Measurements from ENCODE around the gene MMRN2.
"Not testable (repeated sequence)": the region's sequence is repeated elsewhere in the genome, so short reads cannot be mapped to it uniquely, and the experiment has no call there.

The MMRN2 gene

GRCh38 chr10:86956195-86956847, 1.1 kb downstream of the MMRN2 start:
- DNase-seq (ENCODE audit: low spot score) = no peak

DNA sequence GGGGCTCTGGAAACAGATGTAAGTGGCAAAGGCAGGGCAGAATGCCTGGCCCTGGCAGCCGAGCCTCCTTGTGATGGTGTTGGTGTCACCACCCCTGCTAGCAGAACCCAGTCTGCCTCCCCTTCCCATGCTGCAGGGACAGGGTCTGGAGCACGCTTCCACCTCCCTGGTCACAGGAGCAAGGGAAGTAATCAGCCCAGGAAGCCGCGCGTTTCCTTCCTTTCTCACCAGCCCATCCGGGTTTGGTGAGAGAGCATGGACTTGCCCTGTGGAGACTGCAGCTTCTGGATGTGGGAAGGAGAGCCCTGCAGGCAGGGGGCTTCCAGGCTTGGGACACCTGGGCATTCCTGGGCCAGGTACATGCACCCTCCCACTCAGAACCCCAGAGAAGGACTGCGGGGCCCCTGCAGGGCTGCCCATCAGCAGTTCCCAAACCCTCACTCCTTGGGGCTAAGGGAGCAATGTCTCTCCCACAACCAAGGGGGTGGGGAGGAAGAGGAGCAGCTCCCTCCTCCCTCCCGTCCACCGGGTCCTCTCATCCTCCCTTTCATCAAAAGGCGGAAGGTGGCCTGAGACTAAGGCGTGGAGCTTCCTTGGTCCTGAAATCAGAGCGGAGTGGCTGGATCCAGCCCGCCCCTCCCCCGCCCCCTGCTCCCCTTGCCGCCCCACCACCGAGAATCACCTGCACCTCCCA, 1.8 kb downstream of the MMRN2 start:
- no peak for DNase-seq (ENCODE audit: low spot score)

DNA sequence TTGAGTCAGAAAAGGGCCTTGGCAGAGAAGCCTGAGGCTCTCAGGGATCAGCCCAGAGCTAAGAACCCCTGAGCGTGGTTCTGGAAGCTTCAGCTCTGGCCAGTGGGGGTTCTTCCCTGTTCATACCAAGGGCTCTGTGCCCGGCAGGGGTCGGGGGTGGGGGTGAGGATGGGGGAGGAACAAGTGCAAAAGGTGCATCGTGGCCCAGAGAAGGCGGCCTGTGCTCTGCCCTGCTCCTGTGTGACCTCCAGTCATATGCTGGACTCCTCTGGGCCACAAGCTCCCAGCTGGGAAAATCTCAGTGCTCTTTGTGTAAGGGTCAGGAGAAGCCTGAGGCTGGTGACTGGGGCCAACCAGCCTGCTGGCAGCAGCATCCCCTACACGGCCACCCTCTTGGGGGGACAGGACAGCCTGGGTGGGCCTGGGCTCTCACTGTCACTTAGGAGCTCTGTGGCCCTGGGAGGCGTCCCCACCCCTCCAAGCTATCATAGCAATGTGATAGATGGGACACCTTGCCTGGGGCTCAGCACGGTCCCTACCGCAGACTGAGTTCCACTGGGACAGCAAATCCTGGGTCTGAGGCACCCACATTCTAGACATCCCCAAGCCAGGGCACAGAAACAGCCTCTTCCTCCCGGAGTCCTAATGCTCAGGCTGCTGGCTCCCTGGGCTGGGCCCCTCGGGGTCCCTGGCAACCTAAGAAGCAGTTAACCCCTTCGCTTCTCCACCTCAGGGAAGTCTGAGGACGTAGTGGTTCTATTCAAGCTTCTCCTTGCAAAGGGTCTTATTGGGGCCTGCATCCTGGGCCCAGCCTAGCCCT, 2.5 kb downstream of the MMRN2 start:
- DNase-seq (ENCODE audit: low spot score) = no peak

DNA sequence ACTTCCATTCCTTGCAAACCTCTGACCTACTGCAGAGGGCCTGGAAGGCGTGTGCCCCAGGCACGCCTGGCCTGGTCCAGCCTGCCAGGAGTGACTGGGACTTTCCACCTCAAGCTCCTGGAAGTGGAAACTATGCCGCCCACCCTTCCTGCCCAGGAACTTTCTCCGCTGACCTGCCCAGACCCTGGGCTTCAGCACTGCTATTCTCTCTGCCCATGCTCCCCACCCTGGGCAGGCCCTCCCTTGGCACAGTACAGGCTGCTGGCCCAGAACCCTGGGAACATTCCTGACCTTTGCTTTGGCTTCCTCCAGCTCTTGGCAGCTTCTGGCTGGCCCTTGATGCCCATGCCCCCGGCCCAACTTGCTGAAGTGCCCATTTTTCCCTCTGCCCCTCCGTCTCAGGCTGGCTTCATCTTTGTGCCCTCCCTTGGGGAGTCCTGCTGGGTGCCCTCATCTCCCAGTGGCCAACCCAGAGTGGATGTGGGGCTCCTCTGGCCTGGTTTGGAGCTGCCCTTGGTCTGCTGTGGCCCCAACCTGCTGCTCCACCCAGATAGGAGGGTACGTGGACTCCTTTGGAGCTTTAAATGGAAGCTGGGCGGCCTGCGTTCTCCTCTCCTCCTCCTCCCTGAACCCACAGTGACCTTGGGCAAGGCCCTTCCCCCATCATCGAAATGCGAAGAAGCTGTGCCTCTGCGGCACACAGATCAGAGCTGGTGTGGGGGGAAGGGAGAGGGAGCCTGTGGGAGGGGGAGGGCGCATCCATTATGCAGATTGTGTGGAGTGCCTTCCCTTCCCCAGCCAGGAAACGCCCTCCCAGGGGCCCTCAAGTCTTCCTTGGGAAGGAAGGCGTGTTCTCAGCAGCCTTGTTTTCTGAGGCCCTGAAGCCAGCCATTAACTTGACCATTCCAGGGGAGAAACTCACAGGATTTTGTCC, 3.4 kb downstream of the MMRN2 start:
- DNase-seq (ENCODE audit: low spot score) = no peak

GRCh38 chr10:86952697-86953096, 4.7 kb downstream of the MMRN2 start:
- not testable (repeated sequence) for DNase-seq (ENCODE audit: low spot score)

DNA sequence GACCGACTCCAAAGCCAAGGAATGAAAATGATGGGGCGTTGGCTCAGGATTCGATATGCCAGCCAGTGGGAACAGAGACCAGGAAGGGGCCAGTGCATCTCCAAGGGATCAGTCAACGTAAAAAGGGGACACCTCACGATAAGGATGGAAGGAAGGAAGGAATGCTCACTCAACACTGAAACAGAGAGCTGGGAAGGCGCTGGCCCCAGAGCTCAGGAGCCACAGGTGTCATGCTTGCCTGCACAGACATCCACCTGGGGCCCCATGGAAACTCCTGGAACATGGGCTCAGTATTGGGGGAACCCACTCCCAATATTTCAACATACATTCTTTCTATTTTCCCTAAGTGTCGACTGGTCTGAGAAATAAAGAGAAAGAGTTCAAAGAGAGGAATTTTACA, 5.3 kb downstream of the MMRN2 start:
- DNase-seq (ENCODE audit: low spot score) = no peak

GRCh38 chr10:86951184-86951761, 6.1 kb downstream of the MMRN2 start:
- no peak for DNase-seq (ENCODE audit: low spot score)

GRCh38 chr10:86950349-86950748, 7.1 kb downstream of the MMRN2 start:
- DNase-seq (ENCODE audit: low spot score) = no peak

GRCh38 chr10:86947806-86948205, 9.6 kb downstream of the MMRN2 start:
- DNase-seq (ENCODE audit: low spot score) = not testable (repeated sequence)

DNA sequence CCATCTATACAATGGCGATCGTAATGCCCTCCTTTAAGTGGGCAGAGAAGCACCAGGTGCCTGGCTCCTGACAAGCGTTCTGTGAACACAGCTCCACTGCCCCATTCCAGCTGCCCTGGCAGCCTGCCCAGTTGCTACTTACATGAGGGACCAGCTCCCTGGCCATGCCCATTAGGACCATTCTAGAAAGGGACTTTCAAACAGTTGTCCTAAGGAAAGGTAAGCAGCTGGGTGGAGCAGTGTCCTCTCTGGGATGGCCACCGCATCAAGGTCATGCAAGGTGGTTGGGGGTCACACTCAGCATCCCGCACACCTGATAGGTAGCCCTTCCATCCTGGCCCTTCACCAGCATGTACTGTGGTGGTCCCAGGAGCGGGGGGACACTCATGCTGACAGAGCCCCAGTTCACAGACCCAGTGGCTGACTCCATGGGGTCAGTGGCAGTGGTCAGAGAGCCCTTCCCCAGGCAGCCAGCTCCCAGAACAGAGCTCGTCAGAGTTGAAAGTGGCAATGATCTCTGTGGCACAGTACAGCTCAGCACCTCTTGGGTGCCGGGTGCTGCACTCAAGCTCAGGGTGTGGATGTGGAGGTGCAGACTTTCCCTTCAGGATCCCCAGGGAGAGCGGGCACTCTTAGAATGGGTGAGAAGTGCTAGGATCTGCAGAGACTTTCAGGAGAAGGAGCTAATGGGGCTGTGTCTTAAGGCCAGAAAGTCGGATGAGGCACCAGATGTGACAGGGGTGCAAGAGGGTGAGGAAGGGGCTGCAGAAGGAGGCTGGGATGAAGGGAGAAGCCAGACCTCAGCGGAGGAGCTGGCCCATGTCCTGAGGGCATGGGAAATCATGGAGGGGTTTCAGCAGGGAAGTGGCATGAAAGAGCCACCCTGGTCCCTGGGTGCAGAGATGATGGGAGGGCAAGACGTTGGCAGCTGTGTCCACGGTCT, 10.9 kb downstream of the MMRN2 start:
- DNase-seq (ENCODE audit: low spot score) = no peak

GRCh38 chr10:86945361-86946212, 11.8 kb downstream of the MMRN2 start:
- DNase-seq (ENCODE audit: low spot score) = no peak

GRCh38 chr10:86944907-86945306, 12.5 kb downstream of the MMRN2 start:
- DNase-seq (ENCODE audit: low spot score) = no peak

DNA sequence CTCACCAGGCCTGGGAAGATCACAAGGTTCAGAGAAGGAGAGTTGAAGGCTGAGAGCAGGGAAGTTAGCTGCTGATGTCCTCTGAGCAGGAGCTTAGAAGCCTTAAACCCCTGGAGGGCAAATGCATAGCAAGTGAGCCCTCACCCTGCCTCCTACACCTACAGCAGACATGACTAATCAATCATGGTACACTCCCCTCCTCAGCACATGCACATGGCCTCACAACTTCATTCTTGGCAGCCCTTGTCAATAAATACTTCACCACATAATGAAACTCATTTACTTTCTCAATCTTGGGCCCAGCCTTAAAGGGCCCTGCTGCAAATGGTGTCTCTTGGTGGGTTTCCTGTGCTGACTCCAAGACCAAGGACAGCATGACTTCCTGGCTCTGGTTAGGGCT, 12.9 kb downstream of the MMRN2 start:
- no peak for DNase-seq (ENCODE audit: low spot score)

- no peak for DNase-seq (ENCODE audit: low spot score)
Observed at GRCh38 chr10:86944031-86944419, 13.4 kb downstream of the MMRN2 start.

DNA sequence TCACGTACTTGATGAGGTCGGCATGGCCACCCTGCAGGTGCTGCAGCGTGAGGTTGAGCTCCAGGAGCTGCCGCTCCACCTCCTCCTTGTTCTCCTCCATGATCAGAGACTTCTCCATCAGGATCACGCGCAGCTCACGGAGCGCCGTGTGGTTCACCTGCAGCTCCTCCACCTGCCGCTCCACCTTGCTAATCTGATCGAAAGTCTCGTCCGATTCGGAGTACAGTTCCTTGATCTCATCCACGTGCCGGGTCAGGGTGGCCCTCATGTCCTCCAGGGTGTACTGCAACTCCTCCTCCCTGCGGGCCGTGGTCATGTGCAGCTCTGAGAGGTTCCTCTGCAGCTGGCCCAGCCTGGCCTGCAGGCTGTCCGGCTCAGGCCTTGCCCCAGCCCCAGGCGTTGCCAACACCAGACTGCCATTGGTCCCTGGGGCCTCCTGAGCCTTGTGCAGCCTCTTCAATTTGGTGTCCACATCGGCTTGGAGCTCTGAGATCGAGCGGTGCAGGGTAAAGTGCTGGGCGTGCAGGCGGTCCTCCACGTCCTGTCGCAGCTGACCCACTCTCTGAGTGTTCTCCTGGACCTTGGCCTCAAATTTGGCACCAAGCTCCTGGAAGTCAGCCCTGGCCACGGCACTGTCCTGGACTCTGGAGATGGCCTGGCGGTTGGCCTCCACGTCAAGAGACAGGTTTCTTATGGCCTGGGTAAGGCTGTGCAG, 13.9 kb downstream of the MMRN2 start:
- no peak for DNase-seq (ENCODE audit: low spot score)

- no peak for DNase-seq (ENCODE audit: low spot score)
Observed at GRCh38 chr10:86942441-86943315, 14.7 kb downstream of the MMRN2 start.

GRCh38 chr10:86941991-86942421, 15.4 kb downstream of the MMRN2 start:
- no peak for DNase-seq (ENCODE audit: low spot score)

DNA sequence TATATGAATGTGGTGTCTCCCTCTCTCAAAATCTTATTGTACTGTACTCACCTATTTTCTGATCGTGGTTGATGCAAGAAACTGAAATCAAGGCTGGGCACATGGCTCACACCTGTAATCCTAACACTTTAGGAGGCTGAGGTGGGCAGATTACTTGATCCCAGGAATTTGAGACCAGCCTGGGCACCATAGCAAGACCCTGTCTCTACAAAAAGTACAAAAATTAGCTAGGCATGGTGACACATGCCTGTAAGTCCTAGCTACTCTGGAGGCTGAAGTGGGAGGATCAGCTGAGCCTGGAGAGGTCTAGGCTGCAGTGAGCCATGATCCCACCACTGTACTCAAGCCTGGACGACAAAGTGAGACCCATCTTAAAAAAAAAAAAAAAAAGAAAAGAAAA, 16.0 kb downstream of the MMRN2 start:
- no peak for DNase-seq (ENCODE audit: low spot score)
